DND-41 (cell line): ENCODE data around the gene ASCC2.

Source experiments
- ATAC-seq: fragments of 200-7000 bp; cut with Tn5 transposase; 3 replicates; pipeline ENCODE4 v1.9.1; 2021; ENCODE audit warnings: low read depth; ENCODE audit not compliant: insufficient read depth
- DNase-seq: peaks from one replicate; pipeline ENCODE4 v3.0.0-alpha.2; 2020
- H2AFZ ChIP-seq: 2 replicates; pipeline ENCODE4 v1.6.0; 2012; ENCODE audit warnings: low read depth, low read length
- H3K27ac ChIP-seq: 2 replicates; pipeline ENCODE4 v1.5.1; 2012; ENCODE audit warnings: low read length, inconsistent platforms
- H3K27me3 ChIP-seq: fragments of 200-600 bp; sonication (generic); 2 replicates; pipeline ENCODE4 v1.6.0; 2012; ENCODE audit warnings: low read length, mild to moderate bottlenecking, inconsistent platforms; ENCODE audit not compliant: insufficient read depth, poor library complexity
- H3K36me3 ChIP-seq: 2 replicates; pipeline ENCODE4 v1.5.1; 2012; ENCODE audit warnings: low read length, inconsistent platforms; ENCODE audit not compliant: insufficient read depth
- H3K4me1 ChIP-seq: 2 replicates; pipeline ENCODE4 v1.5.1; 2012; ENCODE audit warnings: mild to moderate bottlenecking, low read length; ENCODE audit not compliant: insufficient read depth
- H3K4me2 ChIP-seq: 2 replicates; pipeline ENCODE4 v1.6.0; 2012; ENCODE audit warnings: mild to moderate bottlenecking, moderate library complexity, low read length, inconsistent platforms; ENCODE audit not compliant: insufficient read depth
- H3K4me3 ChIP-seq, 2 experiments: fragments of 200-600 bp in 1 of 2; shearing (Covaris generic) in 1 of 2; 2 replicates each; pipeline ENCODE4 v1.5.1; 2012 to 2016; ENCODE audit warnings: inconsistent platforms in 2 of 2, low read length in 2 of 2, mild to moderate bottlenecking in 2 of 2, low read depth in 1 of 2, moderate library complexity in 1 of 2
- H3K79me2 ChIP-seq: 2 replicates; pipeline ENCODE4 v1.6.0; 2012; ENCODE audit warnings: low read length, inconsistent platforms; ENCODE audit not compliant: insufficient read depth
- H3K9ac ChIP-seq: 2 replicates; pipeline ENCODE4 v1.6.0; 2012; ENCODE audit warnings: low read depth, mild to moderate bottlenecking, inconsistent platforms, low read length, moderate library complexity
- H3K9me3 ChIP-seq: 2 replicates; pipeline ENCODE4 v1.5.1; 2012; ENCODE audit warnings: low read length, moderate library complexity, mild to moderate bottlenecking, inconsistent platforms; ENCODE audit not compliant: insufficient read depth, severe bottlenecking
- H4K20me1 ChIP-seq: 2 replicates; pipeline ENCODE4 v1.6.0; 2012; ENCODE audit warnings: low read length; ENCODE audit not compliant: insufficient read depth
- EZH2 ChIP-seq: IDR thresholded peaks from 3 replicates; pipeline ENCODE4 v1.6.1; 2012; ENCODE audit warnings: borderline replicate concordance, low read depth, mild to moderate bottlenecking, moderate library complexity, low read length, inconsistent platforms; ENCODE audit not compliant: severe bottlenecking
- TF ChIP-seq, protein P1 (sequence below): IDR thresholded peaks from 2 replicates; pipeline ENCODE4 v1.5.1; 2012; ENCODE audit warnings: borderline replicate concordance, low read length, moderate library complexity, mild to moderate bottlenecking; ENCODE audit not compliant: poor library complexity, severe bottlenecking; ENCODE audit errors: extremely low read depth

ASCC2 gene

DNA sequence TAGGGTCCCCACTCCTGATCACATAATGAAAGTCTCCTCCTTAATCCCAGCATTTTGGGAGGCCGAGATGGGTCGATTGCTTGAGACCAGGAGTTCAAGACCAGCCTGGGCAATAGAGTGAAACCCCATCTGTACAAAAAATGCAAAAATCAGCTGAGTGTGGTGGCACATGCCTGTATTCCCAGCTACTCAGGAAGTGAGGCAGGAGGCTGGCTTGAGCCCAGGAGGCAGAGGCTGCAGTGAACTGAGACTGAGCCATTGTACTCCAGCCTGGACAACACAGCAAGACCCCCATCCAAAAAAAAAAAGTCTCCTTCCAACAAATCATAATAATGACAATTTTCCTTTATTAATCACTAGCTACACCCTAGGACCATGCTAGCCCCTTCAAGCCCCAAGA lies 86.4 kb downstream of the ASCC2 start:
- Histone ChIP-seq H3K27me3 (no peaks in the 10 kb centered on the region), H3K79me2 (no peaks in the 10 kb centered on the region), H3K27ac (no peak overlapping the region), H3K4me1 (no peaks in the 10 kb centered on the region), H3K36me3 (peaks cover 24% of the 10 kb centered on the region), H2AFZ (no peak overlapping the region), H3K4me2 (no peak overlapping the region), H4K20me1 (0 out of 2 replicates have a peak, but pooled peaks cover 3% of the 10 kb centered on the region), H3K9ac (no peak overlapping the region), H3K9me3 (no peaks in the 10 kb centered on the region), H3K4me3 (no peak overlapping the region)
- no peak for TF ChIP-seq EZH2
- TF ChIP-seq, protein P1, sequence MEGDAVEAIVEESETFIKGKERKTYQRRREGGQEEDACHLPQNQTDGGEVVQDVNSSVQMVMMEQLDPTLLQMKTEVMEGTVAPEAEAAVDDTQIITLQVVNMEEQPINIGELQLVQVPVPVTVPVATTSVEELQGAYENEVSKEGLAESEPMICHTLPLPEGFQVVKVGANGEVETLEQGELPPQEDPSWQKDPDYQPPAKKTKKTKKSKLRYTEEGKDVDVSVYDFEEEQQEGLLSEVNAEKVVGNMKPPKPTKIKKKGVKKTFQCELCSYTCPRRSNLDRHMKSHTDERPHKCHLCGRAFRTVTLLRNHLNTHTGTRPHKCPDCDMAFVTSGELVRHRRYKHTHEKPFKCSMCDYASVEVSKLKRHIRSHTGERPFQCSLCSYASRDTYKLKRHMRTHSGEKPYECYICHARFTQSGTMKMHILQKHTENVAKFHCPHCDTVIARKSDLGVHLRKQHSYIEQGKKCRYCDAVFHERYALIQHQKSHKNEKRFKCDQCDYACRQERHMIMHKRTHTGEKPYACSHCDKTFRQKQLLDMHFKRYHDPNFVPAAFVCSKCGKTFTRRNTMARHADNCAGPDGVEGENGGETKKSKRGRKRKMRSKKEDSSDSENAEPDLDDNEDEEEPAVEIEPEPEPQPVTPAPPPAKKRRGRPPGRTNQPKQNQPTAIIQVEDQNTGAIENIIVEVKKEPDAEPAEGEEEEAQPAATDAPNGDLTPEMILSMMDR = no peak
- ATAC-seq (no peak), DNase-seq (no peak)

DNA sequence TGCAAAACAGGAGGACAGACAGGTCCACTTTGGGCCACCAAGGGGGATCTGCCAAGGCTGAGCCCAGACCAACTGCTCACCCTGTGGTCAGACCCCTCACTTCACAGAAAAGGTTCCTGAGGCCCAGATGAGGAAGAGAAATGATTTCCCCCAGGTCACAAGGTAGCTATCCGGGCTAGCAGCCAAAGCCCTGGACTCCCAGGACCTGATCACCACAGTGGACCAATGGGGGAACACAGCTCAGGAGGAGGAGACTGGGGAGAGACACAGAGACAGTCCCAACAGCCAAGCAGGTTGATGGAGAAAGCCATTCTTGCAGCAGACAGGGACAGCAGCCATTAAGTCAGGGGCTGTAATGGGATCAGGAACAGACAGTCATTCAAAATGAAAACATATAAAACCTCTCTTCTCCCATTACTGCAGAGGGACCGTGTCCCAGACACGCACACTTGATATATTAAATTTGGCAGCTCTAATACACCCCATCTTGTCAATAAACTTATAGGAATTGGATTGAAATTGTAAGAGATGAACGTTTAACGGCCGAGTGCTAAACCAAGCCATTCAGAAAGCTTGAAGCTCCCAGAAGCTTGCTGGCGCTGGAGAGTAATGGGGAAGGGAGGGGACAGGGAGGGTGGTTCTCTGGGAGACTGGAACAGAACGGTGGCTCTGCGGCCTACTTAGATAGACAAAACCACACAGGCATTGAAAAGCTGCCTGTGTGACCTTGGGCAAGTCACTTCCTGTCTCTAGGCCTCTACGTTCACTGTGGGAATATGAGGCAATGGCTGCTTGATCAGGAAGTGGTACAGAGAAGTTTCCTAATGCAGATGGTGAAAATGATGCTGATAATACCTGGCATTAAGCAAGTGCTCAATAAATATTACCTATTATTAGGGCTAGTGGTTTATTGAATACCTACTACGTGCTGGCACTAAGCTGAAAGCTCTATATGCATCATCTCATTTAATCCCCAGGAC lies 87.2 kb downstream of the ASCC2 start:
- TF ChIP-seq EZH2 = no peak
- TF ChIP-seq, protein P1 = no peak
- no peaks in the 10 kb centered on the region for H3K4me1 ChIP-seq
- H3K4me3 ChIP-seq = no peak overlapping the region
- H3K27ac ChIP-seq = no peak overlapping the region
- no peaks in the 10 kb centered on the region for H3K9me3 ChIP-seq
- no peak overlapping the region for H3K9ac ChIP-seq
- no peaks in the 10 kb centered on the region for H3K79me2 ChIP-seq
- 0 out of 2 replicates have a peak, but pooled peaks cover 3% of the 10 kb centered on the region for H4K20me1 ChIP-seq
- no peaks in the 10 kb centered on the region for H3K27me3 ChIP-seq
- DNase-seq = peak; percentile 50
- H3K4me2 ChIP-seq = no peak overlapping the region
- peak; percentile 77 for ATAC-seq
- peaks cover 27% of the 10 kb centered on the region for H3K36me3 ChIP-seq
- no peak overlapping the region for H2AFZ ChIP-seq

DNA sequence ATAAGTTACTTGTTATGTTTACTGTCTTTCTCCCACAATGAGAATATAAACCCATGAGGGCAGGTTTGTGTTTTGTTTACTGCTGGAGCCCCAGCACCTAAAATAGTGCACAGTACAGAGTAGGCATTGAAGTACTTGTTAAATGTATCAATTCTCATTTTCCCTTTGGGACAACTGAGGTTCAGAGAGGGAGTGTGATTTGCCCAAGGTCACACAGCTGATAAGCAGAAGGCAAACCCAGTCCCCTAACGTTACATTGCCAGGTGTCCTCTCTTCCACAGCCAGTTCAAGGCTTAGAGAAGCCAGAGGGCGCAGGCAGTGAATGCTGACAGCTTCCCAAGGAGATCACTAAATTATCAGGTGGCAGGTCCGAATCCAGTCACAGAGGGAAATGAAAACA lies 88.0 kb downstream of the ASCC2 start:
- ATAC-seq (no peak), DNase-seq (no peak)
- Histone ChIP-seq H2AFZ (no peak overlapping the region), H3K27me3 (no peaks in the 10 kb centered on the region), H4K20me1 (no peaks in the 10 kb centered on the region), H3K4me3 (no peak overlapping the region), H3K9ac (no peak overlapping the region), H3K27ac (no peak overlapping the region), H3K79me2 (no peaks in the 10 kb centered on the region), H3K36me3 (peaks cover 32% of the 10 kb centered on the region), H3K4me1 (no peaks in the 10 kb centered on the region), H3K9me3 (no peaks in the 10 kb centered on the region), H3K4me2 (no peak overlapping the region)
- TF ChIP-seq, protein P1 = no peak
- TF ChIP-seq EZH2 = no peak
